Trophoblast cell (in vitro differentiated cells and primary cell): Measurements from ENCODE around the gene CCNY.
A peak's percentile ranks its signal among the peaks of the same experiment; 100 is the strongest.

ENCODE experiments used
- DNase-seq, 2 donors: peaks; one replicate each; pipeline ENCODE4 v3.0.0-alpha.2; 2016
- H2AFZ ChIP-seq: 2 replicates; pipeline ENCODE4 v1.6.1; 2013; ENCODE audit warnings: low read length, moderate library complexity, mild to moderate bottlenecking; ENCODE audit not compliant: insufficient read depth, poor library complexity
- H2AK5ac ChIP-seq: 2 replicates; pipeline ENCODE4 v1.6.1; 2013; ENCODE audit warnings: mild to moderate bottlenecking, low read length
- H2BK120ac ChIP-seq: 2 replicates; pipeline ENCODE4 v1.6.1; 2013; ENCODE audit warnings: low read length, mild to moderate bottlenecking, moderate library complexity; ENCODE audit not compliant: insufficient read depth, poor library complexity
- H2BK12ac ChIP-seq: 2 replicates; pipeline ENCODE4 v1.6.1; 2013; ENCODE audit warnings: mild to moderate bottlenecking, low read length, moderate library complexity
- H2BK5ac ChIP-seq: 2 replicates; pipeline ENCODE4 v1.6.1; 2013; ENCODE audit warnings: low read length, low read depth, moderate library complexity, mild to moderate bottlenecking; ENCODE audit not compliant: poor library complexity
- H3K14ac ChIP-seq: 2 replicates; pipeline ENCODE4 v1.6.1; 2013; ENCODE audit warnings: mild to moderate bottlenecking, low read length
- H3K18ac ChIP-seq: 2 replicates; pipeline ENCODE4 v1.6.1; 2013; ENCODE audit warnings: mild to moderate bottlenecking, low read length
- H3K23ac ChIP-seq: 2 replicates; pipeline ENCODE4 v1.6.1; 2013; ENCODE audit warnings: low read length
- H3K27ac ChIP-seq: 2 replicates; pipeline ENCODE4 v1.5.1; 2013; ENCODE audit warnings: low read depth, mild to moderate bottlenecking, inconsistent platforms, low read length, moderate library complexity
- H3K27me3 ChIP-seq: 2 replicates; pipeline ENCODE4 v1.6.1; 2013; ENCODE audit warnings: inconsistent platforms, mild to moderate bottlenecking, low read length, moderate library complexity; ENCODE audit not compliant: insufficient read depth
- H3K36me3 ChIP-seq, 2 experiments: 1 replicate in 1 of 2; 2 replicates in 1 of 2; pipeline ENCODE4 v1.6.1; 2013; ENCODE audit warnings: low read length in 2 of 2, mild to moderate bottlenecking in 2 of 2, moderate library complexity in 1 of 2; ENCODE audit not compliant: insufficient read depth in 2 of 2, control insufficient read depth in 1 of 2
- H3K4ac ChIP-seq: 2 replicates; pipeline ENCODE4 v1.6.1; 2013; ENCODE audit warnings: low read depth, mild to moderate bottlenecking, low read length, moderate library complexity
- H3K4me1 ChIP-seq, 2 experiments: 1 replicate in 1 of 2; 2 replicates in 1 of 2; pipeline ENCODE4 v1.6.1; 2013; ENCODE audit warnings: low read length in 2 of 2, mild to moderate bottlenecking in 2 of 2, moderate library complexity in 1 of 2; ENCODE audit not compliant: insufficient read depth in 2 of 2, control insufficient read depth in 1 of 2
- H3K4me2 ChIP-seq: 2 replicates; pipeline ENCODE4 v1.6.1; 2013; ENCODE audit warnings: inconsistent platforms, mild to moderate bottlenecking, low read length, moderate library complexity
- H3K4me3 ChIP-seq: 2 replicates; pipeline ENCODE4 v1.5.1; 2013; ENCODE audit warnings: mild to moderate bottlenecking, low read depth, low read length, inconsistent platforms
- H3K79me1 ChIP-seq: one replicate; pipeline ENCODE4 v1.6.1; 2013; ENCODE audit warnings: low read length
- H3K79me2 ChIP-seq: 2 replicates; pipeline ENCODE4 v1.6.1; 2013; ENCODE audit warnings: low read length, mild to moderate bottlenecking; ENCODE audit not compliant: control insufficient read depth, insufficient read depth, poor library complexity
- H3K9ac ChIP-seq: 2 replicates; pipeline ENCODE4 v1.6.1; 2013; ENCODE audit warnings: mild to moderate bottlenecking, low read length
- H3K9me3 ChIP-seq: 2 replicates; pipeline ENCODE4 v1.6.1; 2013; ENCODE audit warnings: low read depth, mild to moderate bottlenecking, control low read depth, inconsistent platforms, low read length; ENCODE audit not compliant: insufficient read depth
- H4K12ac ChIP-seq: 2 replicates; pipeline ENCODE4 v1.6.1; 2013; ENCODE audit warnings: low read depth, mild to moderate bottlenecking, low read length, moderate library complexity
- H4K8ac ChIP-seq: 2 replicates; pipeline ENCODE4 v1.6.1; 2013; ENCODE audit warnings: low read depth, mild to moderate bottlenecking, low read length, moderate library complexity
- H4K91ac ChIP-seq: one replicate; pipeline ENCODE4 v1.6.1; 2013; ENCODE audit warnings: low read depth, mild to moderate bottlenecking, low read length, moderate library complexity
- WGBS: extraction: QIAGEN DNeasy Blood & Tissue Kit; methylation state at CpG from one replicate; pipeline ENCODE4 v1.1.7; 2013; ENCODE audit warnings: missing lambda C conversion rate; ENCODE audit not compliant: insufficient read length, insufficient coverage; ENCODE audit errors: extremely low coverage; 5-methylcytosine and 5-hydroxymethylcytosine counted together

Gene CCNY

DNA sequence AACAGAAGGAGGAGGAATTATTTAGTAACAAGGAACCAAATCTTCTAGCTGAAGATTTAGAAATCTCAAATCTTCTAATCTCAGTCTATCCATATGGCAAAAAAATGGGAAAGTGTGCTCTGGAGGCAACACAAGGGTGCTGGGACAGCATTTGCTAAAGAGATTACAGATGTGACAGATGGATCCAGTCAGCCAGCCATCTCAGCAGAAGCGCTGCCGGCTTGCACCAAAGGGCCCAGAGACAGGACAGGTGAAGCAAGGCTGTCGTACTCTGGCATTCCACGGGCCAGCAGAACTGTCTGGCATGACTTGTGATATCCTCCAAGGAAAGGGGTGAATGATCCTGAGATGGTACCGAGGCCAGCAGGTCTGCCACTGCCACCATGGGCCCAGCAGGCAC lies 223.1 kb downstream of the CCNY start:
- Histone ChIP-seq H3K79me1 (no peaks in the 10 kb centered on the region), H3K9ac (no peak overlapping the region), H4K91ac (no peak overlapping the region), H2BK12ac (no peak overlapping the region), H3K18ac (no peak overlapping the region), H3K4me1 (peaks cover 2% of the 10 kb centered on the region in 2 experiments), H3K27me3 (no peaks in the 10 kb centered on the region), H3K4me3 (no peak overlapping the region), H2AK5ac (no peak overlapping the region), H3K14ac (no peak overlapping the region), H2AFZ (no peak overlapping the region), H3K79me2 (no peaks in the 10 kb centered on the region), H3K9me3 (no peaks in the 10 kb centered on the region), H4K8ac (no peak overlapping the region), H3K23ac (no peak overlapping the region), H3K4me2 (no peak overlapping the region), H2BK120ac (no peak overlapping the region), H3K36me3 (peaks cover 0 to 3% of the 10 kb centered on the region in 2 experiments), H2BK5ac (no peak overlapping the region), H3K4ac (no peak overlapping the region), H3K27ac (no peak overlapping the region), H4K12ac (no peak overlapping the region)
- DNase-seq, result peak in 1 of 2 donors; percentile 26
- no CpG with 5 or more reads among the region's 5 CpGs for WGBS

DNA sequence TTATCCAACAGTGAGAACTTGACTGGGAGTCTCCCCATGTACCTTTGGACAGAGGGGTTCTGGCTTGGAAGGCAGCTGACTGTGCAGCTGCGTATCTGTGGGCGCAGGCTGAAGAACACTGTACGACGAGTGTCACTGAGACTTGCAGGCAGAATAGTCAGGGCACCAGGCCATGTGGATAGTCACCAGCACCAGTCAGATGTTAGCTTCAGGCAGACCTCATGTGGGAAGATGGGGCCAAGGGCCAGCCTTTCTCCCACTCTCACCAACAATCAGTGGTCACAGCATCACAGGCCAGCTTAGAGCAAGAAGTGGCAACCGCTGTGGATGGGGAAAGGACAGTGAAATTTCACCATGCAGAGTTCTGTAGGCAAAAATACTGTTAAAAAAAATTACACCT lies 225.4 kb downstream of the CCNY start:
- H3K4me1 ChIP-seq, result peaks cover 4 to 5% of the 10 kb centered on the region in 2 experiments
- H4K12ac ChIP-seq, result no peak overlapping the region
- H3K4me3 ChIP-seq, result no peak overlapping the region
- H2AK5ac ChIP-seq, result no peak overlapping the region
- no peak overlapping the region for H2BK5ac ChIP-seq
- no peak overlapping the region for H3K23ac ChIP-seq
- peaks cover 3 to 7% of the 10 kb centered on the region in 2 experiments for H3K36me3 ChIP-seq
- no peak overlapping the region for H3K27ac ChIP-seq
- no peak overlapping the region for H3K4ac ChIP-seq
- H3K79me1 ChIP-seq, result no peaks in the 10 kb centered on the region
- DNase-seq, result no peak
- no CpG with 5 or more reads among the region's 5 CpGs for WGBS
- no peak overlapping the region for H3K18ac ChIP-seq
- no peaks in the 10 kb centered on the region for H3K27me3 ChIP-seq
- H3K9me3 ChIP-seq, result no peaks in the 10 kb centered on the region
- no peaks in the 10 kb centered on the region for H3K79me2 ChIP-seq
- no peak overlapping the region for H2BK120ac ChIP-seq
- H4K8ac ChIP-seq, result no peak overlapping the region
- no peak overlapping the region for H2BK12ac ChIP-seq
- H3K14ac ChIP-seq, result no peak overlapping the region
- H3K9ac ChIP-seq, result no peak overlapping the region
- H3K4me2 ChIP-seq, result no peak overlapping the region
- no peak overlapping the region for H4K91ac ChIP-seq
- no peak overlapping the region for H2AFZ ChIP-seq

GRCh38 chr10:35562427-35562826 lies 226.1 kb downstream of the CCNY start:
- no peaks in the 10 kb centered on the region for H3K79me2 ChIP-seq
- H3K79me1 ChIP-seq, result no peaks in the 10 kb centered on the region
- H4K91ac ChIP-seq, result no peak overlapping the region
- no peak overlapping the region for H3K14ac ChIP-seq
- H3K4me2 ChIP-seq, result no peak overlapping the region
- DNase-seq, result no peak
- H3K23ac ChIP-seq, result no peak overlapping the region
- no peak overlapping the region for H4K8ac ChIP-seq
- no peak overlapping the region for H4K12ac ChIP-seq
- H2AK5ac ChIP-seq, result no peak overlapping the region
- H2BK5ac ChIP-seq, result no peak overlapping the region
- H3K9me3 ChIP-seq, result no peaks in the 10 kb centered on the region
- H3K27ac ChIP-seq, result no peak overlapping the region
- H3K18ac ChIP-seq, result no peak overlapping the region
- H3K36me3 ChIP-seq, result peaks cover 5 to 7% of the 10 kb centered on the region in 2 experiments
- no peak overlapping the region for H3K4ac ChIP-seq
- no peak overlapping the region for H2BK120ac ChIP-seq
- H3K9ac ChIP-seq, result no peak overlapping the region
- no CpG with 5 or more reads among the region's 1 CpG for WGBS
- H2BK12ac ChIP-seq, result no peak overlapping the region
- H3K4me3 ChIP-seq, result no peak overlapping the region
- no peak overlapping the region for H2AFZ ChIP-seq
- peaks cover 4 to 5% of the 10 kb centered on the region in 2 experiments for H3K4me1 ChIP-seq
- no peaks in the 10 kb centered on the region for H3K27me3 ChIP-seq

- H3K18ac ChIP-seq, result no peak overlapping the region
- no peak overlapping the region for H4K12ac ChIP-seq
- WGBS, result no CpG with 5 or more reads among the region's 13 CpGs
- peaks cover 8 to 13% of the 10 kb centered on the region in 2 experiments for H3K36me3 ChIP-seq
- H4K8ac ChIP-seq, result no peak overlapping the region
- H2AK5ac ChIP-seq, result no peak overlapping the region
- no peak overlapping the region for H3K4me2 ChIP-seq
- no peak overlapping the region for H3K9ac ChIP-seq
- H2BK12ac ChIP-seq, result no peak overlapping the region
- H2BK120ac ChIP-seq, result no peak overlapping the region
- H3K9me3 ChIP-seq, result no peaks in the 10 kb centered on the region
- no peaks in the 10 kb centered on the region for H3K79me1 ChIP-seq
- H2BK5ac ChIP-seq, result no peak overlapping the region
- no peak overlapping the region for H3K14ac ChIP-seq
- no peaks in the 10 kb centered on the region for H3K27me3 ChIP-seq
- H3K23ac ChIP-seq, result no peak overlapping the region
- no peak overlapping the region for H2AFZ ChIP-seq
- H3K27ac ChIP-seq, result no peak overlapping the region
- no peak overlapping the region for H3K4me3 ChIP-seq
- H3K79me2 ChIP-seq, result no peaks in the 10 kb centered on the region
- peak; percentile 62 to 91 for DNase-seq
- peaks cover 4 to 5% of the 10 kb centered on the region in 2 experiments for H3K4me1 ChIP-seq
- H3K4ac ChIP-seq, result no peak overlapping the region
- no peak overlapping the region for H4K91ac ChIP-seq
These were observed 227.1 kb downstream of the CCNY start for GRCh38 chr10:35563261-35563891.
